ENCODE measurements around the gene CAPN5.
"Not testable (repeated sequence)": the region's sequence is repeated elsewhere in the genome, so short reads cannot be mapped to it uniquely, and the experiment has no call there.

Gene CAPN5

DNA sequence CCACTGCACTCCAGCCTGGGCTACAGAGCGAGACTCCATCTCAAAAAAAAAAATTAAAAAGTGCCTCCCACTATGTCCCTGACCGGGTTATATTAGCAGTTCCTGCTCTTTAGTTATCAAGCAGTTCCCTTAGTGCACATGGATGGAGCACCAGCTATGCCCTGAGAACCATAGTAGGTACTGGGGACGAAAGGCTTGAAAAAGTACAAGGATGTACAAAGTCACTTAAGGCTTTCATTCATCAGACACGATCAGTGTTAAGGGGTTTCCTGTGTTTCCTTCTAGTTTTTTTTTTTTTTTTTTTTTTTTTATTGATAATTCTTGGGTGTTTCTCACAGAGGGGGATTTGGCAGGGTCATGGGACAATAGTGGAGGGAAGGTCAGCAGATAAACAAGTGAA lies 30.4 kb downstream of the CAPN5 start:
- DNase-seq; H2BK5ac ChIP-seq (ENCODE audit: low read depth, low read length, poor library complexity); H3K4me3 ChIP-seq (ENCODE audit: low read depth, low read length); H2AFZ ChIP-seq (ENCODE audit: insufficient read depth, low read length, poor library complexity); H3K79me2 ChIP-seq (ENCODE audit: control insufficient read depth, insufficient read depth, low read length, poor library complexity); H3K27me3 ChIP-seq (ENCODE audit: insufficient read depth, low read length); H3K4ac ChIP-seq (ENCODE audit: low read depth, low read length); H3K79me1 ChIP-seq (ENCODE audit: low read length); H3K4me1 ChIP-seq (ENCODE audit: control insufficient read depth in 1 of 2, insufficient read depth in 2 of 2, low read length in 2 of 2); H3K36me3 ChIP-seq (ENCODE audit: control insufficient read depth in 1 of 2, insufficient read depth in 2 of 2, low read length in 2 of 2); H3K4me2 ChIP-seq (ENCODE audit: low read length); H4K8ac ChIP-seq (ENCODE audit: low read depth, low read length); H4K91ac ChIP-seq (ENCODE audit: low read depth, low read length); H3K27ac ChIP-seq (ENCODE audit: low read depth, low read length); H2BK12ac ChIP-seq (ENCODE audit: low read length); H2BK120ac ChIP-seq (ENCODE audit: insufficient read depth, low read length, poor library complexity); H3K18ac ChIP-seq (ENCODE audit: low read length); H4K12ac ChIP-seq (ENCODE audit: low read depth, low read length); H3K9me3 ChIP-seq (ENCODE audit: insufficient read depth, low read depth, low read length); H2AK5ac ChIP-seq (ENCODE audit: low read length); H3K23ac ChIP-seq (ENCODE audit: low read length); H3K9ac ChIP-seq (ENCODE audit: low read length); H3K14ac ChIP-seq (ENCODE audit: low read length): not testable (repeated sequence)
- no CpG with 5 or more reads among the region's 4 CpGs for WGBS (ENCODE audit: extremely low coverage, insufficient coverage, insufficient read length)

DNA sequence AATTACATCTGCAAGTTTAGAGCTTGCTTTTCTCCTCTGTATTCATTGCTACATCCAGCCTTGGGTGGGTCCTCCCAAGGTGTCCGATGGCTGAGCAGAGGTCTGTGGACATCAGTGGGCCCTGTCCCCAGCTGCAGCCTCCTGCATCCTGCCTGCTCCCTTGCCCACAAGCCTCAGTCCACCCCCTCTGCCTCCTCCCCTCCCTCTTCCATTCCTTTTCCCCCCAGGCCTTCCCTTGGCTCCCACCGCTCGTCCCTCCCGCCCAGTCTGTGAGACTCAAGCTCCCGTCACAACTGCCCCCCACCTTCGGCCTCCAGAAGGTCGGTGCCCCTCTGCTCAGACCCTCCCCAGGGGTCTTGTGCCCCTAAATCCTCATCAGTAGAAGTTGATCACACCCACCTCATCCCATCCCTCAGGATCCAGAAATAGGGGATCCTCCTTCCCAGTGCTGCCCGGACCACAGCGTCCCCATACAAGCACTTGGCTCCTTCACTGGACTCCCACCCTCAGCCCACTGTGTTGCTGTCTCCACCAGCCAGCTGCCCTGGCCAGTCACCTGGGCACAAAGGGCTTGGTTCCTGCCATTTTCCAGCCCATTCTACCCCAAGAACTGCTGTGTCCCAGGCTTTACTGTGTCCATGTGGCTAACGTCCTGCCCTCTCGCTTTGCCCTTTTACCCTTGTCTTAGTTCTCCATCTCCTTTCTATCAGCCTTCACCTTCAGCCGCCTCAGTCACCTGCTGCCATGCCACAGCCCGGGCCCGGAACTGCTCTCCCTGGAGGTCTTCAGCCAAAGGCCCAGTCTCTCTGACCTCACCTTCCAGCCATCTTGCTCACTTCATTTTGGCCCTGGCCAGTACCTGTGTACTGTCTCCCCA lies 33.6 kb downstream of the CAPN5 start:
- Histone ChIP-seq H2BK120ac (ENCODE audit: insufficient read depth, low read length, poor library complexity) (no peak overlapping the region), H2AK5ac (ENCODE audit: low read length) (no peak overlapping the region), H2BK12ac (ENCODE audit: low read length) (no peak overlapping the region), H3K27me3 (ENCODE audit: insufficient read depth, low read length) (no peaks in the 10 kb centered on the region), H3K4me3 (ENCODE audit: low read depth, low read length) (no peak overlapping the region), H3K18ac (ENCODE audit: low read length) (no peak overlapping the region), H3K27ac (ENCODE audit: low read depth, low read length) (no peak overlapping the region), H3K9me3 (ENCODE audit: insufficient read depth, low read depth, low read length) (no peaks in the 10 kb centered on the region), H3K79me2 (ENCODE audit: control insufficient read depth, insufficient read depth, low read length, poor library complexity) (no peaks in the 10 kb centered on the region), H3K36me3 (ENCODE audit: control insufficient read depth in 1 of 2, insufficient read depth in 2 of 2, low read length in 2 of 2) (no peaks in the 10 kb centered on the region), H3K4me1 (ENCODE audit: control insufficient read depth in 1 of 2, insufficient read depth in 2 of 2, low read length in 2 of 2) (peaks cover 0 to 4% of the 10 kb centered on the region in 2 experiments), H4K12ac (ENCODE audit: low read depth, low read length) (no peak overlapping the region), H3K14ac (ENCODE audit: low read length) (no peak overlapping the region), H4K8ac (ENCODE audit: low read depth, low read length) (no peak overlapping the region), H3K4me2 (ENCODE audit: low read length) (no peak overlapping the region), H3K79me1 (ENCODE audit: low read length) (no peaks in the 10 kb centered on the region), H2AFZ (ENCODE audit: insufficient read depth, low read length, poor library complexity) (no peak overlapping the region), H2BK5ac (ENCODE audit: low read depth, low read length, poor library complexity) (no peak overlapping the region), H4K91ac (ENCODE audit: low read depth, low read length) (no peak overlapping the region), H3K4ac (ENCODE audit: low read depth, low read length) (no peak overlapping the region), H3K23ac (ENCODE audit: low read length) (no peak overlapping the region), H3K9ac (ENCODE audit: low read length) (no peak overlapping the region)
- no CpG with 5 or more reads among the region's 14 CpGs for WGBS (ENCODE audit: extremely low coverage, insufficient coverage, insufficient read length)
- DNase-seq: no peak

DNA sequence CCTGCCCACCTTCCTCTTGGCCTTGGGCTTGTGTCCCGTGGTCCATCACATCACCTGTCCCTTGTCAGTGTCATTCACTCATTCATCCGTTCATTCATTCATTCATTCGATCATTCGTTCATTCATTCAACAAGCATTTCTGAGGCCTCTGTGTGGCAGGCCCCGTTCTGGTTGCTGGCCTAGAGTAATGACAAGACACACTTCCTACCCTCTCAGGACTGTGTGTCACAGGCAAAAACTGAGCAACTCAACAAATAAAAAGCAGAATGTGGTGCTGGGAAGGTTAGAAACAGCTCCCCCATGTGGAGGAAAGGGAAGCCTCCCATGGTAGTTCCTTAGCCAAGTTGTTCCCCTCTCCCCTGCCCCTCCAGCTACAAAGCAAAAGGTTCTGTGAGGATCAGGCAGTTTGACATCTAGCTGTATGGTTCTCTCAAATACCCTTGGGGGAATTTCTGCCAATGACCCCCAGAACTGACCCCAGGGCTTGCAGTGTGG lies 34.3 kb downstream of the CAPN5 start:
- H4K8ac ChIP-seq (ENCODE audit: low read depth, low read length): no peak overlapping the region
- H4K12ac ChIP-seq (ENCODE audit: low read depth, low read length): no peak overlapping the region
- no peak overlapping the region for H2AK5ac ChIP-seq (ENCODE audit: low read length)
- no peak overlapping the region for H2BK12ac ChIP-seq (ENCODE audit: low read length)
- no peak overlapping the region for H2BK5ac ChIP-seq (ENCODE audit: low read depth, low read length, poor library complexity)
- no peaks in the 10 kb centered on the region for H3K27me3 ChIP-seq (ENCODE audit: insufficient read depth, low read length)
- no peaks in the 10 kb centered on the region for H3K36me3 ChIP-seq (ENCODE audit: control insufficient read depth in 1 of 2, insufficient read depth in 2 of 2, low read length in 2 of 2)
- no peak overlapping the region for H3K9ac ChIP-seq (ENCODE audit: low read length)
- H2AFZ ChIP-seq (ENCODE audit: insufficient read depth, low read length, poor library complexity): no peak overlapping the region
- no peak overlapping the region for H3K18ac ChIP-seq (ENCODE audit: low read length)
- no peak overlapping the region for H3K27ac ChIP-seq (ENCODE audit: low read depth, low read length)
- WGBS (ENCODE audit: extremely low coverage, insufficient coverage, insufficient read length): no CpG with 5 or more reads among the region's 5 CpGs
- H3K4me2 ChIP-seq (ENCODE audit: low read length): no peak overlapping the region
- DNase-seq: peak in 1 of 2 donors; percentile 12
- H3K23ac ChIP-seq (ENCODE audit: low read length): no peak overlapping the region
- peaks cover 0 to 6% of the 10 kb centered on the region in 2 experiments for H3K4me1 ChIP-seq (ENCODE audit: control insufficient read depth in 1 of 2, insufficient read depth in 2 of 2, low read length in 2 of 2)
- no peak overlapping the region for H4K91ac ChIP-seq (ENCODE audit: low read depth, low read length)
- no peaks in the 10 kb centered on the region for H3K79me2 ChIP-seq (ENCODE audit: control insufficient read depth, insufficient read depth, low read length, poor library complexity)
- H3K4me3 ChIP-seq (ENCODE audit: low read depth, low read length): no peak overlapping the region
- no peaks in the 10 kb centered on the region for H3K9me3 ChIP-seq (ENCODE audit: insufficient read depth, low read depth, low read length)
- H3K14ac ChIP-seq (ENCODE audit: low read length): no peak overlapping the region
- no peak overlapping the region for H3K4ac ChIP-seq (ENCODE audit: low read depth, low read length)
- H2BK120ac ChIP-seq (ENCODE audit: insufficient read depth, low read length, poor library complexity): no peak overlapping the region
- H3K79me1 ChIP-seq (ENCODE audit: low read length): no peaks in the 10 kb centered on the region

DNA sequence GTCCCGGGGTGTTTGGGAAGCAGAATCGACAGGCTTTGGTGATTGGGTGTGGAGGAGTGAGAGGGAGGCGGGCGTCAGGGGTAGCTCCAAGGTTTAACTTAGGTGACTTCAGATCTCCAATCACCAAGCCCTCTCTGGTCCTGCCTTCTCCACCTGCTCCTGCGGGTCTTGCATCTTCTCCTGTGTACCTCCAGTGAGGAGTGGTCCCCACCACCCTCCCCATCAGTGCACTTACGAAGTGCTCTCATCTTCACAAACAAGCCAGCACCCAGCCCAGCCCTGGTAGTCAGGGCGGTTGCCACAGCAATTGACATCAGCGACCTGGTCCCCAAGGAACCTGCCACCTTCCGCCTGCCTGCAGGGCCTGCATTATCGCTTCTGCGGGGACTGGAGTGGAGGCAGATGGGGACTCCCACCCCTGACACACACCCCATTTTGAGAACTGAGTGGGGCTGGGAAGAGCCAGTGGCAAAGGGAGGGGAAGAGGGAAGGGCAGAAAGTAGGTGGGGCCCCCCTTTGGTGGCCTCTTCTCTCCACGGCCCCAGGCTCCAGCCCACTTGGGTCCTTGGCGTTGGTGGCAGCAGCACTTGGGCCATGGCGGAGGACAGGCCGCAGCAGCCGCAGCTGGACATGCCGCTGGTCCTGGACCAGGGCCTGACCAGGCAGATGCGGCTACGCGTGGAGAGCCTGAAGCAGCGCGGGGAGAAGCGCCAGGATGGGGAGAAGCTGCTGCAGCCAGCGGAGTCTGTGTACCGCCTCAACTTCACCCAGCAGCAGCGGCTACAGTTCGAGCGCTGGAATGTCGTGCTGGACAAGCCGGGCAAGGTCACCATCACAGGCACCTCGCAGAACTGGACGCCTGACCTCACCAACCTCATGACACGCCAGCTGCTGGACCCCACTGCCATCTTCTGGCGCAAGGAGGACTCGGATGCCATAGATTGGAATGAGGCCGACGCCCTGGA lies 35.8 kb downstream of the CAPN5 start, which contains the start of gene OMP:
Gene OMP (plus strand): TSS at position 595 of the 965 bp plus-strand sequence. CDS start 0 bp downstream, at position 595.
- Histone ChIP-seq H2BK5ac (ENCODE audit: low read depth, low read length, poor library complexity) (no peak within 1 kb of the TSS), H3K27ac (ENCODE audit: low read depth, low read length) (no peak within 1 kb of the TSS), H3K9ac (ENCODE audit: low read length) (no peak within 1 kb of the TSS), H4K91ac (ENCODE audit: low read depth, low read length) (no peak within 1 kb of the TSS), H4K8ac (ENCODE audit: low read depth, low read length) (no peak within 1 kb of the TSS), H4K12ac (ENCODE audit: low read depth, low read length) (no peak within 1 kb of the TSS), H3K18ac (ENCODE audit: low read length) (no peak within 1 kb of the TSS), H3K4me2 (ENCODE audit: low read length) (no peak within 1 kb of the TSS), H3K14ac (ENCODE audit: low read length) (no peak within 1 kb of the TSS), H3K9me3 (ENCODE audit: insufficient read depth, low read depth, low read length) (no peaks in the 10 kb centered on the region), H3K79me1 (ENCODE audit: low read length) (no peaks in the 10 kb centered on the region), H2AK5ac (ENCODE audit: low read length) (no peak within 1 kb of the TSS), H3K36me3 (ENCODE audit: control insufficient read depth in 1 of 2, insufficient read depth in 2 of 2, low read length in 2 of 2) (no peaks in the 10 kb centered on the region), H2BK120ac (ENCODE audit: insufficient read depth, low read length, poor library complexity) (no peak within 1 kb of the TSS), H3K79me2 (ENCODE audit: control insufficient read depth, insufficient read depth, low read length, poor library complexity) (no peaks in the 10 kb centered on the region), H3K4ac (ENCODE audit: low read depth, low read length) (no peak within 1 kb of the TSS), H3K27me3 (ENCODE audit: insufficient read depth, low read length) (no peaks in the 10 kb centered on the region), H2BK12ac (ENCODE audit: low read length) (no peak within 1 kb of the TSS), H3K4me1 (ENCODE audit: control insufficient read depth in 1 of 2, insufficient read depth in 2 of 2, low read length in 2 of 2) (peaks cover 0 to 6% of the 10 kb centered on the region in 2 experiments), H3K4me3 (ENCODE audit: low read depth, low read length) (no peak within 1 kb of the TSS), H2AFZ (ENCODE audit: insufficient read depth, low read length, poor library complexity) (no peak within 1 kb of the TSS), H3K23ac (ENCODE audit: low read length) (no peak within 1 kb of the TSS)
- no CpG with 5 or more reads among the region's 37 CpGs for WGBS (ENCODE audit: extremely low coverage, insufficient coverage, insufficient read length)
- no peak for DNase-seq
